H1 (cell line): ENCODE data around the gene LMO2. TPM values are rescaled to one million over a fixed set of nuclear protein-coding genes. Genes with fewer than 3 reads are reported as not detected.

ENCODE experiments used
- PHF8 ChIP-seq: fragments of 200-600 bp; sonication (generic); conservative IDR thresholded peaks from 2 replicates; pipeline ENCODE4 v1.7.1; 2012; ENCODE audit warnings: low read depth, mild to moderate bottlenecking, inconsistent platforms, low read length, moderate library complexity
- RAD21 ChIP-seq, 2 experiments: IDR thresholded peaks in 1 of 2; conservative IDR thresholded peaks in 1 of 2; 2 replicates each; pipeline ENCODE4 v1.6.1; 2011; ENCODE audit warnings: low read depth in 2 of 2, low read length in 2 of 2, improper control_type of control experiment in 1 of 2, inconsistent platforms in 1 of 2, mild to moderate bottlenecking in 1 of 2, moderate library complexity in 1 of 2
- SP1 ChIP-seq: IDR thresholded peaks from 2 replicates; pipeline ENCODE4 v1.6.1; 2011; ENCODE audit warnings: low read depth, low read length
- polyA plus RNA-seq, 7 experiments: library from polyadenylated mRNA; depleted of rRNA in 3 of 7; stranded (reverse) in 5 of 7; unstranded in 2 of 7; fragments of >200 nt in 5 of 7; fragments of 200-250 nt in 2 of 7; gene quantifications; 1 replicate in 5 of 7; 2 replicates in 1 of 7; 4 replicates in 1 of 7; pipeline versions ENCODE4 v1.2.1 to v1.2.3, GENCODE V29; 2011 to 2013; ENCODE audit warnings: missing spikeins in 2 of 7, mixed read lengths in 2 of 7
- total RNA-seq: library from RNA; stranded (reverse); fragmentation: NEBNext Ultra II Directional; extraction: Animal tissue kit (Norgen Biotek cat#: 25700); gene quantifications from 2 replicates; pipeline ENCODE4 v1.2.1, GENCODE V29; 2021

The LMO2 gene
- total and polyA plus RNA-seq, 2 of the 8 experiments (the other 6 are each of a cell fraction or from before 2014, with no cell fraction given), result 1.6 to 2.7 TPM

- no peak for TF ChIP-seq PHF8
- TF ChIP-seq RAD21 (IDR thresholded peaks at IDR 0.05 in 1 of 2, conservative IDR thresholded peaks at IDR 0.05 in 1 of 2; ENCODE audit: low read depth in 2 of 2, low read length in 2 of 2), result no peak
- TF ChIP-seq SP1, result no peak
Observed at GRCh38 chr11:33887886-33888285, 4.0 kb downstream of the LMO2 start (continued).
